ENCODE results near the gene CCDC18.

DNA sequence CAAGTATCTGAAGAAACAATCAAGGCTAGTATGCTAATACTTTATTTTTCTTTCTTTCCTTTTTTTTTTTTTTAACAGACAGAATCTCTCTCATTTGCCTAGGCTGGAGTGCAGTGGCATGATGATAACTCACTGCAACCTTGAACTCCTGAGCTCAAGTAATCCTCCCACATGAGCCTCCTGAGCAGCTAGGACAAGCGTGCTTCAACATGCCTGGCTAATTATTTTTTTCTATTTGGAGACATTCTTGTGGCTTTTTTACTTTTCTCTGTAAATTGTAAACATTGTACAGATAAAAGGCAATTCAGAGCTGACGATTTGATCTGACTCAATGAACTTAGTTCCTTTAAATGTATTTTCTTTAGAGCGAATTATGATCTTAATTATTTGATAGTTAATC lies 41.4 kb downstream of the CCDC18 start:
- TF ChIP-seq, protein P1, sequence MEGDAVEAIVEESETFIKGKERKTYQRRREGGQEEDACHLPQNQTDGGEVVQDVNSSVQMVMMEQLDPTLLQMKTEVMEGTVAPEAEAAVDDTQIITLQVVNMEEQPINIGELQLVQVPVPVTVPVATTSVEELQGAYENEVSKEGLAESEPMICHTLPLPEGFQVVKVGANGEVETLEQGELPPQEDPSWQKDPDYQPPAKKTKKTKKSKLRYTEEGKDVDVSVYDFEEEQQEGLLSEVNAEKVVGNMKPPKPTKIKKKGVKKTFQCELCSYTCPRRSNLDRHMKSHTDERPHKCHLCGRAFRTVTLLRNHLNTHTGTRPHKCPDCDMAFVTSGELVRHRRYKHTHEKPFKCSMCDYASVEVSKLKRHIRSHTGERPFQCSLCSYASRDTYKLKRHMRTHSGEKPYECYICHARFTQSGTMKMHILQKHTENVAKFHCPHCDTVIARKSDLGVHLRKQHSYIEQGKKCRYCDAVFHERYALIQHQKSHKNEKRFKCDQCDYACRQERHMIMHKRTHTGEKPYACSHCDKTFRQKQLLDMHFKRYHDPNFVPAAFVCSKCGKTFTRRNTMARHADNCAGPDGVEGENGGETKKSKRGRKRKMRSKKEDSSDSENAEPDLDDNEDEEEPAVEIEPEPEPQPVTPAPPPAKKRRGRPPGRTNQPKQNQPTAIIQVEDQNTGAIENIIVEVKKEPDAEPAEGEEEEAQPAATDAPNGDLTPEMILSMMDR (IDR thresholded peaks at IDR 0.05): no peak
- no peak for TF ChIP-seq POLR2A (IDR thresholded peaks at IDR 0.05)

All from body of pancreas (tissue), 4 donors.